ENCODE data around the gene COL11A1. TPM values are rescaled to one million over a fixed set of nuclear protein-coding genes. Genes with fewer than 3 reads are reported as not detected.

COL11A1 gene
- total and polyA plus RNA-seq, 2 of the 4 experiments (the other 2 are of a cell fraction), result 4.6 to 5.2 TPM

DNA sequence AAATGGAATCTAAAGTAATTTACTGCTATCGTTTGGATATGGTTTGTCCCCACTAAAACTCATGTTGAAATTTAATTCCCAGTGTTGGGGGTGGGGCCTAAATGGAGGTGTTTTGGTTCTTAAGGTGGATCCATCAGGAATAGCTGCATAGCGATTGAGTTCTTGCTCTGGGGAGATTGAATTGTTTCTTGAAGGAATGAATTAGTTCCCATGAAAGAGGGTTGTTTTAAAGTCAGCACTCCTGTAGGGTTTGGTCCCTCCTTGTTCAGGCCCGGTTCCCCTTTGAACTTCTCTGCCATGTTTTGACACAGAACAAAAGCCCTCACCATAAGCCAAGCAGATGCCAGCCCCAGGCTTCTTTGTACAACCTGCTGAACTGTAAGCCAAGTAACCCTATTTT is 170.9 kb downstream of the COL11A1 start:
- Histone ChIP-seq H3K9ac (ENCODE audit: low read depth, low read length) (no peak overlapping the region), H3K14ac (replicated peaks; ENCODE audit: low read depth, low read length) (no peak overlapping the region), H3K36me3 (ENCODE audit: control insufficient read depth, insufficient read depth, low read length) (no peaks in the 10 kb centered on the region), H3K27ac (ENCODE audit: insufficient read depth, low read length) (no peak overlapping the region), H2AK9ac (replicated peaks; ENCODE audit: low read depth, low read length, poor library complexity) (no peak overlapping the region), H3K79me1 (ENCODE audit: low read depth in 1 of 2, low read length in 2 of 2) (no peaks in the 10 kb centered on the region), H2BK5ac (ENCODE audit: low read depth, low read length, poor library complexity, severe bottlenecking) (no peak overlapping the region), H3K4ac (ENCODE audit: low read depth, low read length) (no peak overlapping the region), H3K18ac (ENCODE audit: low read depth, low read length) (no peak overlapping the region), H4K91ac (ENCODE audit: insufficient read depth, low read depth, low read length) (no peak overlapping the region), H3K56ac (ENCODE audit: extremely low read depth, insufficient read depth, low read length) (no peak overlapping the region), H2AK5ac (ENCODE audit: low read depth, low read length) (no peak overlapping the region), H3K4me2 (ENCODE audit: low read depth, low read length) (no peak overlapping the region), H3K4me1 (ENCODE audit: control insufficient read depth, insufficient read depth, low read length) (peaks cover 2% of the 10 kb centered on the region; the same call in 1 of the 2 replicates), H3K9me1 (ENCODE audit: insufficient read depth, low read length) (0 out of 2 replicates have a peak, but pooled peaks cover 3% of the 10 kb centered on the region), H3K27me3 (ENCODE audit: control insufficient read depth, insufficient read depth, low read length) (no peaks in the 10 kb centered on the region), H4K20me1 (ENCODE audit: insufficient read depth, low read length) (no peaks in the 10 kb centered on the region), H3K9me3 (ENCODE audit: control insufficient read depth, insufficient read depth, low read length) (no peaks in the 10 kb centered on the region), H4K8ac (ENCODE audit: low read depth in 2 of 2, low read length in 2 of 2) (no peak overlapping the region), H4K5ac (ENCODE audit: low read depth, low read length) (no peak overlapping the region), H3K23ac (ENCODE audit: low read depth, low read length) (no peak overlapping the region), H2BK120ac (ENCODE audit: low read depth, low read length) (no peak overlapping the region), H2BK20ac (ENCODE audit: low read depth, low read length) (no peak overlapping the region), H3K4me3 (ENCODE audit: insufficient read depth, low read depth, low read length) (no peak overlapping the region), H2AFZ (replicated peaks; ENCODE audit: low read length, poor library complexity) (no peak overlapping the region), H2BK15ac (ENCODE audit: low read depth, low read length) (no peak overlapping the region)
- in situ Hi-C loops (cut with MboI; ENCODE audit: low sequenced_read_pairs), result no loop called here
- DNase-seq (no peak), ATAC-seq (ENCODE audit: low read depth) (no peak)
- WGBS, 2 experiments (ENCODE audit: extremely low coverage in 2 of 2, insufficient read length in 1 of 2), result 50% methylated on average over 1 of the region's 3 CpGs; no CpG with 5 or more reads in 1 of the 2 experiments
- POLR2A ChIA-PET (ENCODE audit: unreplicated experiment), result no interaction called here
- TF ChIP-seq FOS (IDR thresholded peaks at IDR 0.05; ENCODE audit: low read depth, low read length) (no peak), RFX5 (IDR thresholded peaks at IDR 0.05; ENCODE audit: low read depth, low read length) (no peak), CHD1 (IDR thresholded peaks at IDR 0.05; ENCODE audit: low read depth, low read length) (no peak), BHLHE40 (IDR thresholded peaks at IDR 0.05; ENCODE audit: low read depth, low read length) (no peak), MAFK (IDR thresholded peaks at IDR 0.05; ENCODE audit: low read depth, low read length) (no peak), RCOR1 (IDR thresholded peaks at IDR 0.05; ENCODE audit: insufficient replicate concordance, low read length) (no peak), RAD21 (IDR thresholded peaks at IDR 0.05; ENCODE audit: low read length) (no peak), POLR2A (IDR thresholded peaks at IDR 0.05; ENCODE audit: low read depth, low read length) (no peak), CEBPB (IDR thresholded peaks at IDR 0.05; ENCODE audit: low read depth, low read length) (no peak), MXI1 (IDR thresholded peaks at IDR 0.05; ENCODE audit: borderline replicate concordance, low read depth, low read length) (no peak), NFE2L2 (IDR thresholded peaks at IDR 0.05; ENCODE audit: low read depth, low read length) (no peak), MAZ (IDR thresholded peaks at IDR 0.05; ENCODE audit: borderline replicate concordance, low read depth, low read length) (no peak), SMC3 (IDR thresholded peaks at IDR 0.05; ENCODE audit: low read depth, low read length) (no peak)
- TF ChIP-seq, protein P1, sequence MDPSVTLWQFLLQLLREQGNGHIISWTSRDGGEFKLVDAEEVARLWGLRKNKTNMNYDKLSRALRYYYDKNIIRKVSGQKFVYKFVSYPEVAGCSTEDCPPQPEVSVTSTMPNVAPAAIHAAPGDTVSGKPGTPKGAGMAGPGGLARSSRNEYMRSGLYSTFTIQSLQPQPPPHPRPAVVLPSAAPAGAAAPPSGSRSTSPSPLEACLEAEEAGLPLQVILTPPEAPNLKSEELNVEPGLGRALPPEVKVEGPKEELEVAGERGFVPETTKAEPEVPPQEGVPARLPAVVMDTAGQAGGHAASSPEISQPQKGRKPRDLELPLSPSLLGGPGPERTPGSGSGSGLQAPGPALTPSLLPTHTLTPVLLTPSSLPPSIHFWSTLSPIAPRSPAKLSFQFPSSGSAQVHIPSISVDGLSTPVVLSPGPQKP (IDR thresholded peaks at IDR 0.05; ENCODE audit: borderline replicate concordance, low read depth, low read length), result no peak
- TF ChIP-seq, protein P2, sequence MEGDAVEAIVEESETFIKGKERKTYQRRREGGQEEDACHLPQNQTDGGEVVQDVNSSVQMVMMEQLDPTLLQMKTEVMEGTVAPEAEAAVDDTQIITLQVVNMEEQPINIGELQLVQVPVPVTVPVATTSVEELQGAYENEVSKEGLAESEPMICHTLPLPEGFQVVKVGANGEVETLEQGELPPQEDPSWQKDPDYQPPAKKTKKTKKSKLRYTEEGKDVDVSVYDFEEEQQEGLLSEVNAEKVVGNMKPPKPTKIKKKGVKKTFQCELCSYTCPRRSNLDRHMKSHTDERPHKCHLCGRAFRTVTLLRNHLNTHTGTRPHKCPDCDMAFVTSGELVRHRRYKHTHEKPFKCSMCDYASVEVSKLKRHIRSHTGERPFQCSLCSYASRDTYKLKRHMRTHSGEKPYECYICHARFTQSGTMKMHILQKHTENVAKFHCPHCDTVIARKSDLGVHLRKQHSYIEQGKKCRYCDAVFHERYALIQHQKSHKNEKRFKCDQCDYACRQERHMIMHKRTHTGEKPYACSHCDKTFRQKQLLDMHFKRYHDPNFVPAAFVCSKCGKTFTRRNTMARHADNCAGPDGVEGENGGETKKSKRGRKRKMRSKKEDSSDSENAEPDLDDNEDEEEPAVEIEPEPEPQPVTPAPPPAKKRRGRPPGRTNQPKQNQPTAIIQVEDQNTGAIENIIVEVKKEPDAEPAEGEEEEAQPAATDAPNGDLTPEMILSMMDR (conservative IDR thresholded peaks at IDR 0.05; ENCODE audit: low read depth, low read length), result no peak
- TF ChIP-seq, protein P3, sequence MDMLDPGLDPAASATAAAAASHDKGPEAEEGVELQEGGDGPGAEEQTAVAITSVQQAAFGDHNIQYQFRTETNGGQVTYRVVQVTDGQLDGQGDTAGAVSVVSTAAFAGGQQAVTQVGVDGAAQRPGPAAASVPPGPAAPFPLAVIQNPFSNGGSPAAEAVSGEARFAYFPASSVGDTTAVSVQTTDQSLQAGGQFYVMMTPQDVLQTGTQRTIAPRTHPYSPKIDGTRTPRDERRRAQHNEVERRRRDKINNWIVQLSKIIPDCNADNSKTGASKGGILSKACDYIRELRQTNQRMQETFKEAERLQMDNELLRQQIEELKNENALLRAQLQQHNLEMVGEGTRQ (IDR thresholded peaks at IDR 0.05; ENCODE audit: low read depth, low read length), result no peak
- intact Hi-C loops (cut with micrococcal nuclease), result no loop called here
- dilution Hi-C loops (cut with HindIII; ENCODE audit: low sequenced_read_pairs, unreplicated experiment), result no loop called here
- CTCF ChIA-PET, result no interaction called here
- BruUV-seq (replicated peaks), result no TSS peak

Measured in IMR-90 (cell line).